Mesendoderm (in vitro differentiated cells): ENCODE data around the gene TEAD1.
A peak's percentile ranks its signal among the peaks of the same experiment; 100 is the strongest.

Experiments used
- DNase-seq: peaks from one replicate; pipeline ENCODE4 v3.0.0; 2013
- H2AK5ac ChIP-seq: 2 replicates; pipeline ENCODE4 v1.6.1; 2013; ENCODE audit warnings: low read length, inconsistent platforms
- H2BK120ac ChIP-seq: 2 replicates; pipeline ENCODE4 v1.6.1; 2013; ENCODE audit warnings: low read depth, mild to moderate bottlenecking, low read length, moderate library complexity, mixed read lengths
- H2BK15ac ChIP-seq: replicated peaks from 2 replicates; pipeline ENCODE4 v1.6.1; 2013; ENCODE audit warnings: low read depth, mild to moderate bottlenecking, moderate library complexity
- H2BK5ac ChIP-seq: 2 replicates; pipeline ENCODE4 v1.6.1; 2013; ENCODE audit warnings: low read length, inconsistent platforms
- H3K18ac ChIP-seq: 2 replicates; pipeline ENCODE4 v1.6.1; 2013; ENCODE audit warnings: mild to moderate bottlenecking, low read length, mixed read lengths
- H3K23ac ChIP-seq: one replicate; pipeline ENCODE4 v1.6.1; 2013; ENCODE audit warnings: low read length
- H3K27ac ChIP-seq: 2 replicates; pipeline ENCODE4 v1.5.1; 2013; ENCODE audit warnings: low read depth, mild to moderate bottlenecking, inconsistent platforms, low read length, moderate library complexity
- H3K27me3 ChIP-seq: 2 replicates; pipeline ENCODE4 v1.6.1; 2013; ENCODE audit warnings: low read length, control low read depth, mild to moderate bottlenecking, inconsistent platforms; ENCODE audit not compliant: insufficient read depth, poor library complexity
- H3K36me3 ChIP-seq: 2 replicates; pipeline ENCODE4 v1.6.1; 2013; ENCODE audit warnings: low read length, inconsistent platforms; ENCODE audit not compliant: control insufficient read depth, insufficient read depth
- H3K4ac ChIP-seq: one replicate; pipeline ENCODE4 v1.6.1; 2013; ENCODE audit warnings: low read depth, mild to moderate bottlenecking, low read length, moderate library complexity
- H3K4me1 ChIP-seq: 2 replicates; pipeline ENCODE4 v1.6.1; 2013; ENCODE audit warnings: low read depth, low read length, inconsistent platforms; ENCODE audit not compliant: control insufficient read depth
- H3K4me2 ChIP-seq: 2 replicates; pipeline ENCODE4 v1.6.1; 2013; ENCODE audit warnings: low read length
- H3K4me3 ChIP-seq: 2 replicates; pipeline ENCODE4 v1.5.1; 2013; ENCODE audit warnings: mild to moderate bottlenecking, low read length
- H3K56ac ChIP-seq: one replicate; pipeline ENCODE4 v1.6.1; 2013; ENCODE audit warnings: low read length
- H3K79me1 ChIP-seq: 2 replicates; pipeline ENCODE4 v1.6.1; 2013; ENCODE audit warnings: low read length, inconsistent platforms
- H3K79me2 ChIP-seq: 2 replicates; pipeline ENCODE4 v1.6.1; 2013; ENCODE audit warnings: mild to moderate bottlenecking, low read length; ENCODE audit not compliant: control insufficient read depth, insufficient read depth
- H3K9ac ChIP-seq: 2 replicates; pipeline ENCODE4 v1.6.1; 2013; ENCODE audit warnings: low read length, inconsistent platforms
- H4K5ac ChIP-seq: one replicate; pipeline ENCODE4 v1.6.1; 2013; ENCODE audit warnings: low read length
- H4K8ac ChIP-seq: one replicate; pipeline ENCODE4 v1.6.1; 2013; ENCODE audit warnings: low read depth, mild to moderate bottlenecking, control low read depth, low read length, moderate library complexity
- WGBS: extraction: QIAGEN DNeasy Blood & Tissue Kit; methylation state at CpG from one replicate; pipeline ENCODE4 v1.1.7; 2013; ENCODE audit warnings: low lambda C conversion rate, missing lambda C conversion rate; ENCODE audit not compliant: insufficient coverage; ENCODE audit errors: extremely low coverage; 5-methylcytosine and 5-hydroxymethylcytosine counted together

Gene TEAD1

DNA sequence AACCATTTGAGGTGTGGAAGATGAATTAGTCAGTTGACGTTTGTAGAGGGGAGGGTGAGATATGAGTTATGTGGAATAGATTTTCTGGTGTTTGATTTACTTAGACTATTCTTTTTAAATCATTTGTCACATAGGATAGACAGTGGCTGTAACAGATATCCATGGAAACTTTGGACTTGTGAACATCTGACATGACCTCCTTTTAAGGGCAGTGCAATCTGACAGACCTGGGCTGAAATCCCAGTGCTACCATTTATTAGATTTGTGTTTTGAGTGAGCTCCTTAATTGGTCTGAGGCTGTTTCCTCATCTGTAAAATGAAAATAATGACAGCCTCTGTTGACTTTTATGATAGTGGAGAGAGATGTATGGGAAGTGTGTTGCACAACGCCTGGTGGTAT lies 159.9 kb downstream of the TEAD1 start:
- Histone ChIP-seq H4K8ac (no peak overlapping the region), H3K27me3 (no peaks in the 10 kb centered on the region), H3K9ac (no peak overlapping the region), H2BK5ac (no peak overlapping the region), H2BK15ac (no peak overlapping the region), H3K79me1 (peaks cover 17% of the 10 kb centered on the region), H3K18ac (no peak overlapping the region), H3K56ac (no peak overlapping the region), H3K27ac (no peak overlapping the region), H3K4me3 (no peak overlapping the region), H3K4me2 (no peak overlapping the region), H3K4ac (no peak overlapping the region), H2BK120ac (no peak overlapping the region), H3K4me1 (peaks cover 3% of the 10 kb centered on the region), H3K23ac (no peak overlapping the region), H3K36me3 (no peaks in the 10 kb centered on the region), H3K79me2 (peaks cover 49% of the 10 kb centered on the region), H4K5ac (no peak overlapping the region), H2AK5ac (no peak overlapping the region)
- no peak for DNase-seq
- 100% methylated on average over 1 of the region's 2 CpGs for WGBS

GRCh38 chr11:12834630-12835029 lies 160.4 kb downstream of the TEAD1 start:
- no peaks in the 10 kb centered on the region for H3K36me3 ChIP-seq
- no peak overlapping the region for H2AK5ac ChIP-seq

GRCh38 chr11:12835286-12835685 lies 161.1 kb downstream of the TEAD1 start:
- H3K79me1 ChIP-seq = peaks cover 13% of the 10 kb centered on the region
- no peak overlapping the region for H3K4ac ChIP-seq
- H3K36me3 ChIP-seq = no peaks in the 10 kb centered on the region
- H3K4me3 ChIP-seq = no peak overlapping the region
- no peak overlapping the region for H3K4me2 ChIP-seq
- H2AK5ac ChIP-seq = no peak overlapping the region
- H2BK120ac ChIP-seq = no peak overlapping the region
- H2BK15ac ChIP-seq = no peak overlapping the region
- no CpG with 5 or more reads among the region's 11 CpGs for WGBS
- no peak overlapping the region for H2BK5ac ChIP-seq
- peaks cover 3% of the 10 kb centered on the region for H3K4me1 ChIP-seq
- H4K8ac ChIP-seq = no peak overlapping the region
- H3K9ac ChIP-seq = no peak overlapping the region
- H3K79me2 ChIP-seq = peaks cover 46% of the 10 kb centered on the region
- no peak overlapping the region for H3K56ac ChIP-seq
- H4K5ac ChIP-seq = no peak overlapping the region
- no peaks in the 10 kb centered on the region for H3K27me3 ChIP-seq
- H3K27ac ChIP-seq = no peak overlapping the region
- H3K23ac ChIP-seq = no peak overlapping the region
- DNase-seq = no peak
- no peak overlapping the region for H3K18ac ChIP-seq

More at GRCh38 chr11:12834630-12835029, 160.4 kb downstream of the TEAD1 start:
- H3K27ac ChIP-seq = no peak overlapping the region
- H3K18ac ChIP-seq = no peak overlapping the region
- H2BK5ac ChIP-seq = no peak overlapping the region
- H4K5ac ChIP-seq = no peak overlapping the region
- no CpG with 5 or more reads among the region's 1 CpG for WGBS
- H3K27me3 ChIP-seq = no peaks in the 10 kb centered on the region
- H3K56ac ChIP-seq = no peak overlapping the region
- no peak overlapping the region for H2BK120ac ChIP-seq
- no peak overlapping the region for H2BK15ac ChIP-seq
- no peak overlapping the region for H3K4me2 ChIP-seq
- H3K9ac ChIP-seq = no peak overlapping the region
- no peak for DNase-seq
- H3K4me1 ChIP-seq = peaks cover 3% of the 10 kb centered on the region
- H3K4me3 ChIP-seq = no peak overlapping the region
- no peak overlapping the region for H4K8ac ChIP-seq
- H3K79me1 ChIP-seq = peaks cover 17% of the 10 kb centered on the region
- H3K23ac ChIP-seq = no peak overlapping the region
- no peak overlapping the region for H3K4ac ChIP-seq
- peaks cover 50% of the 10 kb centered on the region for H3K79me2 ChIP-seq

DNA sequence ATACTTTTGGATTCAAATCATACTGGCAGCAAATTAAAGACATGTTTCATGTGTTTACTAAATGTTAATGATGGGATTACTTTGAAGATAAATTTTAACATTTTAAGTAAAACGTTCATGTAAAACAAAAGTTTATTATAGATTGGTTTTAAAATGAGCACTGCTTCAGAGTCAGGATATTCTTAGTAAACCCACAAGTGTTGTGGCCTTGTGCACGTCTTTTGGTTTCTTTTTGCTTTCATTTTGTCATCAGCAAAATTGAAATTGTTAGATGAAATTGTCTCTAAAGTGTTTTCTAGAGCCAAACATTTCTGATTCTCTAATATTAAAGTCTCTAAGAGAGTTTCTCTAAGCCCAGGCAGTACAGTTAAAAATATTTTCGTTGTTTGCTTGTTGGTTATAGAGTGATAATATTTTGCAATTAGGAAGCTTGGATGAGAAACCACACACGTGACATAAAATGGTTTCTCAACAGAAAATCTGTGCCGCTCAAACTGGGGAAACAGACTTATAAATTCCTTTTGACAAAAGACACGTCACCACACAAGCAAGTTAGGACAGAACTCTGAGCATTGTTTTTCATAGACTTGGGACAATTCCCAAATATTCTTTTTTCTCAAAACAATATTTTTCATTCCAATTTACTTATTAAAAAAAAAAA lies 164.4 kb downstream of the TEAD1 start:
- Histone ChIP-seq H2AK5ac (no peak overlapping the region), H3K9ac (no peak overlapping the region), H3K27ac (no peak overlapping the region), H4K8ac (no peak overlapping the region), H3K79me1 (peaks cover 20% of the 10 kb centered on the region), H2BK5ac (no peak overlapping the region), H3K4me1 (peaks cover 5% of the 10 kb centered on the region), H3K18ac (no peak overlapping the region), H3K4me2 (no peak overlapping the region), H3K79me2 (peaks cover 53% of the 10 kb centered on the region), H3K4me3 (no peak overlapping the region), H2BK120ac (no peak overlapping the region), H3K4ac (no peak overlapping the region), H3K56ac (no peak overlapping the region), H3K27me3 (no peaks in the 10 kb centered on the region), H4K5ac (no peak overlapping the region), H3K36me3 (no peaks in the 10 kb centered on the region), H3K23ac (no peak overlapping the region), H2BK15ac (no peak overlapping the region)
- no peak for DNase-seq
- 100% methylated on average over 1 of the region's 6 CpGs for WGBS

GRCh38 chr11:12840871-12841660 lies 166.8 kb downstream of the TEAD1 start:
- H3K27me3 ChIP-seq = no peaks in the 10 kb centered on the region
- H3K23ac ChIP-seq = no peak overlapping the region
- H2AK5ac ChIP-seq = no peak overlapping the region
- H2BK15ac ChIP-seq = no peak overlapping the region
- H3K4me3 ChIP-seq = no peak overlapping the region
- H3K79me2 ChIP-seq = peaks cover 51% of the 10 kb centered on the region
- no peak for DNase-seq
- H4K5ac ChIP-seq = no peak overlapping the region
- no peak overlapping the region for H2BK5ac ChIP-seq
- H2BK120ac ChIP-seq = no peak overlapping the region
- no peak overlapping the region for H3K56ac ChIP-seq
- peaks cover 14% of the 10 kb centered on the region for H3K4me1 ChIP-seq
- peaks cover 21% of the 10 kb centered on the region for H3K79me1 ChIP-seq
- H3K18ac ChIP-seq = no peak overlapping the region
- no peak overlapping the region for H4K8ac ChIP-seq
- no peak overlapping the region for H3K9ac ChIP-seq
- no peak overlapping the region for H3K4me2 ChIP-seq
- peak overlapping the region; percentile 48 for H3K27ac ChIP-seq
- H3K36me3 ChIP-seq = no peaks in the 10 kb centered on the region
- no CpG with 5 or more reads among the region's 6 CpGs for WGBS
- no peak overlapping the region for H3K4ac ChIP-seq
